Pancreas (tissue), 10 donors: ENCODE results near the gene SMIM8. TPM values are rescaled to one million over a fixed set of nuclear protein-coding genes. Genes with fewer than 3 reads are reported as not detected.

ENCODE experiments used
- ATAC-seq, 4 donors: fragments of 200-7000 bp; cut with Tn5 transposase; one replicate each; pipeline versions ENCODE4 v1.8.0 to v1.9.1; 2020; ENCODE audit warnings: mild to moderate bottlenecking in 4 of 4, moderate library complexity in 4 of 4
- DNase-seq, 6 donors: peaks; one replicate each; pipeline ENCODE4 v3.0.0-alpha.2; 2020
- FAIRE-seq: peaks from 2 replicates; lab custom pipeline; 2012; peaks lifted over from hg19 to GRCh38; lab: Jason Lieb, UNC
- H3K27ac ChIP-seq, 4 donors: fragments of 200-600 bp; sonication (generic); 1 replicate in 3 of 4; 2 replicates in 1 of 4; pipeline versions ENCODE4 v1.5.0 to v1.8.0; 2020
- H3K27me3 ChIP-seq, 4 donors: fragments of 200-600 bp; one replicate each; pipeline ENCODE4 v1.8.0; 2021
- H3K36me3 ChIP-seq, 3 donors: fragments of 200-600 bp; sonication (generic) in 1 of 3; one replicate each; pipeline versions ENCODE4 v1.5.0 to v1.8.0; 2020 to 2021
- H3K4me1 ChIP-seq, 3 donors: fragments of 200-600 bp; one replicate each; pipeline ENCODE4 v1.8.0; 2021
- H3K4me3 ChIP-seq, 4 donors: fragments of 200-600 bp; sonication (generic) in 2 of 4; one replicate each; pipeline versions ENCODE4 v1.5.0 to v1.8.0; 2020 to 2021
- H3K9me3 ChIP-seq, 4 donors: fragments of 200-600 bp; one replicate each; pipeline ENCODE4 v1.8.0; 2021
- CTCF ChIP-seq, 4 donors: fragments of 200-600 bp; sonication (generic) in 3 of 4; IDR thresholded peaks; one replicate each; pipeline versions ENCODE4 v1.5.0 to v1.8.0; 2021; ENCODE audit warnings: antibody characterized with exemption in 4 of 4
- WGBS, 2 donors: extraction: QIAGEN DNeasy Blood & Tissue Kit; methylation state at CpG; one replicate each; pipeline ENCODE4 v1.1.7; 2013; 5-methylcytosine and 5-hydroxymethylcytosine counted together
- intact Hi-C, 3 donors: fragments of 100-400 bp; cut with DNase I; formaldehyde crosslinking; loops; one replicate each; pipeline versions ENCODE4 v1.11.1 to v1.14.2; 2022
- polyA plus RNA-seq, 2 donors: library from polyadenylated mRNA; stranded (reverse); fragments of 200-250 nt; gene quantifications; one replicate each; pipeline ENCODE4 v1.2.3, GENCODE V29; 2013
- total RNA-seq, 6 donors: library from RNA; stranded (reverse); fragmentation: NEBNext Ultra II Directional in 4 of 6; extraction: Animal tissue kit (Norgen Biotek cat#: 25700) in 4 of 6; gene quantifications; one replicate each; pipeline versions ENCODE4 v1.2.1 to v1.2.4, GENCODE V29; 2021 to 2023
- donor health status: healthy with polysubstance abuse.
- donor health status: DM: no; HTN: no; CAD: no; lungs with moderate emphysema.
- donor health status: DM: no; HTN: no; CAD: no.
- donor health status: control.
- donor health status: control.
- donor health status: Bipolar disorder and iron deficiency.
- donor health status: DM: yes; HTN: yes; CAD: no.
- donor health status: DM: no; HTN: no; CAD: no.
- donor health status: DM: no; HTN: no; CAD: no.
- donor health status: DM: yes; HTN: yes; CAD: no.

SMIM8 gene
- total and polyA plus RNA-seq, 8 donors: 2.7 to 6.4 (median 3.9) TPM

DNA sequence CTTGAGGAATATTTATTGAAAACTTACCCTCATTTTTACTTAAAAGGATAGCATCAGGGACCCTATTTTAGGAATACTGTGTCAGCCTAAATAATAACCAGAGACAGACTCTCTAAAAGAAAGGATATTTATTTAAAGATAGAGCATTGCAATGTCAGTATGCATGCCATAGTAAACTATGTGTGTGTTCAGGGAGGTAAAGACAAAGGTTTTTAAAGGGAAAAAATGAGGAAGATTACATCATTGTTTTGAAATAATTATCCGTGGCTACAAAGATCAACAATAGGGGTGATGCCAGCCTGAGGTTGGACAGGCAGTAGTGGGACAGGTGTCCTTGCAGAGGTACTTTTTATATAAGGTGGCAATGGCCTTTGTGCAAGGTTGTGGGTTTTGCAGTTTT lies 61.6 kb downstream of the SMIM8 start:
- H3K27ac ChIP-seq: no peak overlapping the region
- no peak for TF ChIP-seq CTCF (IDR thresholded peaks at IDR 0.05)
- no peaks in the 10 kb centered on the region for H3K9me3 ChIP-seq
- FAIRE-seq: no peak
- ATAC-seq: no peak
- DNase-seq: no peak
- WGBS, 2 donors: 48 to 65% methylated on average over 1 of the region's 1 CpG
- no peak overlapping the region for H3K4me3 ChIP-seq
- no peaks in the 10 kb centered on the region for H3K4me1 ChIP-seq
- no peaks in the 10 kb centered on the region for H3K36me3 ChIP-seq
- H3K27me3 ChIP-seq: no peaks in the 10 kb centered on the region
- intact Hi-C loops: no loop called here

DNA sequence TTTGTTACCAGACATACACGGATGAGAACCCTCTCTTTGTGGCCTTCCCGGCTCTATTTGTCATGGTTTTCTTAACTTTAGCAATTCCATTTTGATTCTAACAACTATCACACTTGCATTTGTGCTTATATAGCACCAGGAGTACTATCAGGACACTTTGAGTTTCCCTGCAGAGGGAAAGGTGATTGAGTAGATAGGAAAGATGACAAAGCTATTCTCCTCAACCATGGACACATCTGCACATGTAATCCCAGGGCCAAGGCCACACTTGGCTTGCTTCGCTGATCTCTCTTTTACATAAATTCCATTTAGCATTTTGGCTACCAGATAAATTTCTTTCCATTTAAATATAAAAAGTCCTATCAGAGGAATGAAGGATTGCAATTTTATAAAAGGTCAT lies 62.1 kb downstream of the SMIM8 start:
- H3K27me3 ChIP-seq: no peaks in the 10 kb centered on the region
- H3K36me3 ChIP-seq: no peaks in the 10 kb centered on the region
- DNase-seq: no peak
- no peak for TF ChIP-seq CTCF (IDR thresholded peaks at IDR 0.05)
- intact Hi-C loops: no loop called here
- H3K27ac ChIP-seq: no peak overlapping the region
- H3K9me3 ChIP-seq: no peaks in the 10 kb centered on the region
- no peak overlapping the region for H3K4me3 ChIP-seq
- ATAC-seq: no peak
- H3K4me1 ChIP-seq: no peaks in the 10 kb centered on the region
- WGBS, 2 donors: 81 to 87% methylated on average over 3 of the region's 3 CpGs
- no peak for FAIRE-seq

DNA sequence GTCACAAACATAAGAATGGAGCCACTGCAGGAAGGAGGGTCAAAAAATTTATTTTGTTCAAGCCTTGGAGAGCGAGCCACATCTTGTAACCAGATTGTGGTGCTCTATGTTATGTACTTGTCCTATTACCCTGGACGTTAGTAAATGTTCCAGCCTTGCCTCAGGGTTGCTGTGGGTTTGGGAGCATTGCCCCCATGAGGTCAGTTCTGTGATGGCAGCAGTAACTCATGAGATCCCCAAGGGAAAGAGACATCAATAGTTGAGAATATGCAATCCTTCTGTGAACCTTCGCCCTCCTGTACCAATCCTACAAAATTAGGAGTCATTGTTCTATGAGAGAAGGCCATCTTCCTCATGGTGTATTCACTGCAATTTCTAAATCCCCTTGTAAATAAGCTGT lies 68.9 kb downstream of the SMIM8 start:
- FAIRE-seq (no peak), ATAC-seq (peak in 3 of 4 donors; percentile 65 to 74 (median 66)), DNase-seq (no peak)
- intact Hi-C loops: no loop called here
- Histone ChIP-seq H3K27ac (no peak overlapping the region), H3K4me3 (no peak overlapping the region), H3K27me3 (no peaks in the 10 kb centered on the region), H3K9me3 (no peaks in the 10 kb centered on the region), H3K36me3 (no peaks in the 10 kb centered on the region), H3K4me1 (no peaks in the 10 kb centered on the region)
- 44 to 60% methylated on average over 3 of the region's 3 CpGs for WGBS, 2 donors
- no peak for TF ChIP-seq CTCF (IDR thresholded peaks at IDR 0.05)

Other genes with a start within 250 kb of the SMIM8 start
- under 1 TPM in 1 of 6 donors, not detected in 5; 0.16 TPM for gene CGA, start 227.5 kb upstream of the SMIM8 start, total RNA-seq
- gene CGA, start 227.5 kb upstream of the SMIM8 start, polyA plus RNA-seq: not detected
- gene ZNF292, start 167.0 kb upstream of the SMIM8 start, total RNA-seq: 10 to 100 TPM; 14.8 to 28.5 (median 17.0) TPM
- gene ZNF292, start 167.0 kb upstream of the SMIM8 start, polyA plus RNA-seq: 1 to 10 TPM; 4.2 to 5.9 TPM
- gene GJB7, start 6.7 kb downstream of the SMIM8 start, total RNA-seq: not detected
- gene GJB7, start 6.7 kb downstream of the SMIM8 start, polyA plus RNA-seq: not detected
- 1 to 10 TPM in 4 of 6 donors, under 1 TPM in 2; 0.46 to 2.0 (median 1.4) TPM for gene C6orf163, start 22.2 kb downstream of the SMIM8 start, total RNA-seq
- 1 to 10 TPM; 3.3 to 6.2 TPM for gene C6orf163, start 22.2 kb downstream of the SMIM8 start, polyA plus RNA-seq
- gene CFAP206, start 85.4 kb downstream of the SMIM8 start, total RNA-seq: under 1 TPM in 3 of 6 donors, not detected in 3; 0.06 to 0.56 (median 0.14) TPM
- gene CFAP206, start 85.4 kb downstream of the SMIM8 start, polyA plus RNA-seq: under 1 TPM; 0.08 to 0.31 TPM
- 10 to 100 TPM in 1 of 6 donors, 1 to 10 TPM in 5; 5.4 to 10.2 (median 7.5) TPM for gene SLC35A1, start 150.4 kb downstream of the SMIM8 start, total RNA-seq
- 10 to 100 TPM in 1 of 2 donors, 1 to 10 TPM in 1; 9.8 to 15.2 TPM for gene SLC35A1, start 150.4 kb downstream of the SMIM8 start, polyA plus RNA-seq